ENCODE measurements around the gene SERPINA4. TPM values are rescaled to one million over a fixed set of nuclear protein-coding genes. Genes with fewer than 3 reads are reported as not detected.

The SERPINA4 gene
- total and polyA plus RNA-seq, 8 donors, result 51.5 to 119 (median 64.4) TPM

- no peak for TF ChIP-seq CTCF (IDR thresholded peaks at IDR 0.05)
- 84% methylated on average over 6 of the region's 6 CpGs for WGBS, 2 donors
- no peak overlapping the region for H3K4me3 ChIP-seq
- H3K27ac ChIP-seq, result no peak overlapping the region
- DNase-seq (no peak), FAIRE-seq (no peak), ATAC-seq (no peak)
- intact Hi-C loops (cut with DNase I), result no loop called here
- H3K27me3 ChIP-seq, result no peaks in the 10 kb centered on the region
- H3K9me3 ChIP-seq, result no peaks in the 10 kb centered on the region
- peaks cover 23 to 43% (median 24%) of the 10 kb centered on the region in 3 donors for H3K4me1 ChIP-seq
- H3K36me3 ChIP-seq, result no peaks in the 10 kb centered on the region
Measured at GRCh38 chr14:94578712-94579111, 17.5 kb downstream of the SERPINA4 start.

GRCh38 chr14:94581127-94581999, 20.1 kb downstream of the SERPINA4 start, which contains the start of gene SERPINA5:
TSS of gene SERPINA5 (plus strand) at chr14:94581426. CDS start at chr14:94587363, 5,937 bp downstream.
- no peaks in the 10 kb centered on the region for H3K27me3 ChIP-seq
- ATAC-seq (peak; percentile 72 to 79 (median 78)), FAIRE-seq (no peak), DNase-seq (peak; percentile 78 to 91 (median 85))
- TF ChIP-seq CTCF (IDR thresholded peaks at IDR 0.05), result no peak
- 35 to 37% methylated on average over 18 of the region's 18 CpGs for WGBS, 2 donors
- no peaks in the 10 kb centered on the region for H3K9me3 ChIP-seq
- peaks cover 4 to 26% (median 16%) of the 10 kb centered on the region in 3 donors for H3K4me1 ChIP-seq
- peak within 1 kb of the TSS; percentile 20 to 73 (median 70) for H3K27ac ChIP-seq
- intact Hi-C loops (cut with DNase I), result no loop called here
- no peaks in the 10 kb centered on the region for H3K36me3 ChIP-seq
- peak within 1 kb of the TSS in 3 of 4 donors; percentile 0 to 35 (median 32) for H3K4me3 ChIP-seq

GRCh38 chr14:94582199-94582750, 21.0 kb downstream of the SERPINA4 start:
- Histone ChIP-seq H3K27me3 (no peaks in the 10 kb centered on the region), H3K4me3 (peak overlapping the region in 3 of 4 donors; percentile 0 to 35 (median 32)), H3K27ac (peak overlapping the region; percentile 20 to 73 (median 70)), H3K4me1 (peaks cover under 1 to 26% (median 14%) of the 10 kb centered on the region in 3 donors), H3K9me3 (no peaks in the 10 kb centered on the region), H3K36me3 (no peaks in the 10 kb centered on the region)
- ATAC-seq, result peak; percentile 68 to 88 (median 82)
- no peak for TF ChIP-seq CTCF (IDR thresholded peaks at IDR 0.05)
- intact Hi-C loops (cut with DNase I), result no loop called here
- DNase-seq, result peak in 3 of 6 donors; percentile 49 to 80 (median 51)
- FAIRE-seq, result no peak
- WGBS, 2 donors, result 13 to 21% methylated on average over 7 of the region's 7 CpGs

DNA sequence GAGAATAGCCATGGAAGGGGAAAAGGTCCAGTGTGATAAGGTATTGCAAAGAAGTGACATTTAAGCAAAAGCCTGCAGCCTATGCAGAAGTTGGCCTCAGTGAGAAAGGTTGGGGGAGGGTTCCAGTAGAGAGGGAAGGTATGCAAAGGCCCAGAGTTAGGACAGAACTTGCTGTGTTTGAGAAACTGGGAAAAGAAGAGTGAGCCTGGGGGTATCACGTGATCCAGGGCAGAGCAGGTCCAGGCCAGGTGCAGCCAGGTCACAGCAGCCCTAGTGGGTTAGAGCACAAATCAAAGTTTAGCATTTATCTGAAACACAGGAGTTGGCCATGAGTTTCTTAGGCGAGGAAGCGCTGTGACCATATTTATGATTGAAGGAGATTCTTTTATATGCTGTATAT, 21.6 kb downstream of the SERPINA4 start:
- H3K36me3 ChIP-seq, result no peaks in the 10 kb centered on the region
- TF ChIP-seq CTCF (IDR thresholded peaks at IDR 0.05), result no peak
- FAIRE-seq (no peak), ATAC-seq (peak; percentile 17 to 50 (median 25)), DNase-seq (no peak)
- WGBS, 2 donors, result 54 to 57% methylated on average over 3 of the region's 3 CpGs
- H3K4me3 ChIP-seq, result peak overlapping the region in 2 of 4 donors; percentile 32 to 35
- no peaks in the 10 kb centered on the region for H3K9me3 ChIP-seq
- H3K27me3 ChIP-seq, result no peaks in the 10 kb centered on the region
- intact Hi-C loops (cut with DNase I), result no loop called here
- peaks cover 0 to 26% (median 14%) of the 10 kb centered on the region in 3 donors for H3K4me1 ChIP-seq
- peak overlapping the region in 3 of 4 donors; percentile 34 to 73 (median 72) for H3K27ac ChIP-seq
